SK-N-MC (cell line): ENCODE measurements around the gene KRTAP10-8.

ENCODE experiments used
- EZH2 ChIP-seq: fragments of 200-600 bp; sonication (generic); IDR thresholded peaks from one replicate; pipeline ENCODE4 v1.6.1; 2017; ENCODE audit warnings: antibody characterized with exemption
- POLR2AphosphoS5 ChIP-seq: IDR thresholded peaks from 2 replicates; pipeline ENCODE4 v1.6.1; 2012; ENCODE audit warnings: mild to moderate bottlenecking, low read depth, low read length, borderline replicate concordance

GRCh38 chr21:44653656-44654575 lies 42.0 kb downstream of the KRTAP10-8 start:
- TF ChIP-seq EZH2 (no peak), POLR2AphosphoS5 (no peak)
